C4-2B (cell line): ENCODE data around the gene SFSWAP.
"Not testable (repeated sequence)": the region's sequence is repeated elsewhere in the genome, so short reads cannot be mapped to it uniquely, and the experiment has no call there.

Experiments
- H3K27ac ChIP-seq: fragments of 450-650 bp; 2 replicates; pipeline ENCODE4 v1.5.1; 2017
- CTCF ChIP-seq: fragments of 450-650 bp; conservative IDR thresholded peaks from 2 replicates; pipeline ENCODE4 v1.5.1; 2017; ENCODE audit warnings: mild to moderate bottlenecking
- ZFX ChIP-seq: fragments of 450-650 bp; IDR thresholded peaks from 2 replicates; pipeline ENCODE4 v1.6.1; 2017

SFSWAP gene

GRCh38 chr12:131681257-131681620 is 29.7 kb upstream of the SFSWAP start:
- H3K27ac ChIP-seq, result no peak overlapping the region
- TF ChIP-seq CTCF (no peak), ZFX (no peak)

- not testable (repeated sequence) for H3K27ac ChIP-seq
Observed at GRCh38 chr12:131681746-131682509, 29.0 kb upstream of the SFSWAP start.

GRCh38 chr12:131682510-131682895 is 28.4 kb upstream of the SFSWAP start:
- no peak for TF ChIP-seq ZFX
- no peak for TF ChIP-seq CTCF
- no peak overlapping the region for H3K27ac ChIP-seq

GRCh38 chr12:131683266-131684014 is 27.4 kb upstream of the SFSWAP start:
- no peak overlapping the region for H3K27ac ChIP-seq
- TF ChIP-seq ZFX, result no peak
- no peak for TF ChIP-seq CTCF

GRCh38 chr12:131684015-131684725 is 26.7 kb upstream of the SFSWAP start:
- TF ChIP-seq CTCF, result no peak
- no peak overlapping the region for H3K27ac ChIP-seq

GRCh38 chr12:131687346-131688125 is 23.4 kb upstream of the SFSWAP start:
- no peak overlapping the region for H3K27ac ChIP-seq
- no peak for TF ChIP-seq ZFX
- TF ChIP-seq CTCF, result no peak

- H3K27ac ChIP-seq, result no peak overlapping the region
- TF ChIP-seq CTCF (no peak), ZFX (no peak)
Observed at GRCh38 chr12:131688131-131688844, 22.6 kb upstream of the SFSWAP start.
